NCI-H146 (cell line): ENCODE measurements around the gene TNFRSF19.

Experiments used
- DNase-seq: peaks from one replicate; lab custom pipeline; 2025; lab: John Stamatoyannopoulos, UW

TNFRSF19 gene

GRCh38 chr13:23722726-23723453 is 152.7 kb downstream of the TNFRSF19 start:
- no peak for DNase-seq

- no peak for DNase-seq
Observed at GRCh38 chr13:23723471-23723870, 153.3 kb downstream of the TNFRSF19 start.

DNA sequence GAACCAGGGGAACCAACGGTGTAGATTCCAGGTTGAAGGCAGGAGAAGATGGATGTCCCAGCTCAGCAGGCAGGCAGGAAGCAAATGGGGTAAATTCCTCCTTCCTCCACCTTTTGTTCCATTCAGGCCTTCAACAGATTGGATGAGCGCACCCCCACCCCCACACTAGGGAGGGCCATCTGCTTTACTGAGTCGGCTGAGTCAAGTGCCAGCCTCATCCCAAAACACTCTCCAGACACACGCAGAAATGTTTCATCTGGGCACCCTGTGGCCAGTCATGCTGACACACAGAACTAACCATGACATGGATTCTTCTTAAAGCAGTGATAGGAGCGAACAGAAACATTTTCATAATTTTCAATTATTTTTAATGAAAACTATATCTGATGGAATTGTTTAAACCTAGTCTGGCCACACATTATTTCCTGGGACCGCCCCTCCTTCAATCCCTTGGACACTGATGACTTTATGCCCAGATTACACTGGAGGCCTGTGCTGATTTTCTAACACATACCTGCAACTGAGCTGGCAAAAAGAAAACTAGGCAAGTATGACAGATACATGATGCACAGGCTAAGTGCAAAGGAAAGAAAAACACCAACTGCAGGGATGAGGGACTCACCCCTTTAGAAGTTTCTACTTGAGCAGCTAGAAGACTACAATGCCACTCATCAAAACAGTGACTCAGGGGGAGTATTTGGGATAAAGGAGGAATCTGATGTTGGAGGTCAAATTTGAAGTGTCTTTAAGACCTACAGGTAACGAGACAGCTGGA is 154.2 kb downstream of the TNFRSF19 start:
- no peak for DNase-seq
